Erythroblast (primary cell): ENCODE measurements around the gene EEF1AKMT1.
A peak's percentile ranks its signal among the peaks of the same experiment; 100 is the strongest.

Experiments
- DNase-seq, 2 experiments: peaks; one replicate each; lab custom pipeline; 2025; lab: John Stamatoyannopoulos, UW
- GATA1 ChIP-seq: IDR thresholded peaks from 2 replicates; pipeline ENCODE4 v1.6.1; 2011; ENCODE audit warnings: low read depth, mild to moderate bottlenecking, control low read depth, low read length, moderate library complexity
- POLR2A ChIP-seq: IDR thresholded peaks from 2 replicates; pipeline ENCODE4 v1.6.1; 2011; ENCODE audit warnings: mild to moderate bottlenecking, low read length

EEF1AKMT1 gene

DNA sequence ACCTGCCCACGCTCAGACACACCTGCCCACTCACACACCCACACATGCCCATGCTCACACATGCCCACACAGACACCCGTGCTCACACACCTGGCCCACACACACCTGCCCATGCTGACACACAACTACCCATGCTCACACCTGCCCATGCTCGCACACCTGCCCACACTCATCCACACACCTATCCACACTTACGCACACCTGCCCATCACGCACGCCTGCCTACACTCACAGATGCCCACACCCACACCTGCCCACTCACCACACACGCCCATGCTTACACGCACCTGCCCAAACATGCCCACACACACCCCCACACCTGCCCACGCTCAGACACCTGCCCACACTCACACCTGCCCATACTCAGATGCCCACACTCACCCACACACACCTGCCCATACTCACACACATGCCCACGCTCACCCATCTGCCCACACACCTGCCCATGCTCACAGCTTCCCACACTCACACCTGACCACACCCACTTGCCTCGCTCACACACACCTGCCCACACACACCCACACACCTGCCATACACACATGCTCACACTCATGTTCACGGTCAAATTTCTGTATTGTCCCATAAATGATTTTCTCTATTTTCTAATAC, 54.7 kb downstream of the EEF1AKMT1 start:
- no peak for DNase-seq
- no peak for TF ChIP-seq GATA1
- no peak for TF ChIP-seq POLR2A

- TF ChIP-seq GATA1 (no peak), POLR2A (no peak)
- peak in 1 of 2 experiments; percentile 10 for DNase-seq
Observed at GRCh38 chr13:20717581-20718542, 55.9 kb downstream of the EEF1AKMT1 start.

GRCh38 chr13:20716951-20717350, 56.8 kb downstream of the EEF1AKMT1 start:
- TF ChIP-seq GATA1 (no peak), POLR2A (no peak)
- no peak for DNase-seq

- TF ChIP-seq GATA1 (no peak), POLR2A (no peak)
- no peak for DNase-seq
Observed at GRCh38 chr13:20715330-20715712, 58.4 kb downstream of the EEF1AKMT1 start.

GRCh38 chr13:20714563-20715329, 59.0 kb downstream of the EEF1AKMT1 start:
- no peak for TF ChIP-seq GATA1
- TF ChIP-seq POLR2A: no peak
- DNase-seq: no peak

DNA sequence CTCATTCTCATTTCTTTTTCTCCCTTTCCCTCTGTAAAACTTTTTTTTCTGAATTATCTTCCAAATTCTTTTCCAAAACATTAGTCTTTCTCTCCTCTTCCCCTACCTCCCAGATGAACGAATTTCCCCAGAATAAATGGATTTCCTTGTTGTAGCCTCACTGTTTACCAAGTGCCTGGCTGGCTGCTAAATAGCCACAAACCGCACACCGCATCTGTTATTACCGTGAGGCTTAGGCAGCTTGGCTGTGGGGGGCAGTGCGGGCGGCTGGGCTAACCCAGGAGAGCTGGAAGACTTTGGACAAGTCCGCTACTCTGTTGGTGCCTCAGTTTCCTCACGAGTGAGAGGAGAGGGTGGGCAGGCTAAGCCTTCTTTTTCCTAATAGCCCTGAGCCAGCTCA, 59.6 kb downstream of the EEF1AKMT1 start:
- no peak for DNase-seq
- TF ChIP-seq POLR2A (no peak), GATA1 (no peak)

DNA sequence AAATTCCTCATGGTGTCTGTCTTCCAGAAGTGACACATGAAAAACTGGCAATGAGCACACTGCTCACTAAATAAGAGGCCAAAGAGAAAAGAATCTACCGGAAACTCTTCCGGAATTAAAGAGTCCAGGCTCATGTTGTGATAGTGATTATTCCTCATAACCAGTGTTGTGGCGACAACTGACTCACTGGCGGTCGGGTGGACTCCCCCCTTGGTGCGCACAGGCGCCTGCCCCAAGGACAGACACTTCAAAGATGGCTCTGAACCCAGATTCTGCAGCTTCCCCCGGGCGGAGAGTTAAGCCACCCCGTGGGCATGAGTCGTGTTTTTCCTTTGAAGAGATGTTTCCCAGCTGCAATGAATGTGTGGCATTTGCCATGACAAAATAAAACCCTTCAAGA, 60.0 kb downstream of the EEF1AKMT1 start:
- DNase-seq: peak in 1 of 2 experiments; percentile 11
- TF ChIP-seq GATA1: no peak
- no peak for TF ChIP-seq POLR2A

DNA sequence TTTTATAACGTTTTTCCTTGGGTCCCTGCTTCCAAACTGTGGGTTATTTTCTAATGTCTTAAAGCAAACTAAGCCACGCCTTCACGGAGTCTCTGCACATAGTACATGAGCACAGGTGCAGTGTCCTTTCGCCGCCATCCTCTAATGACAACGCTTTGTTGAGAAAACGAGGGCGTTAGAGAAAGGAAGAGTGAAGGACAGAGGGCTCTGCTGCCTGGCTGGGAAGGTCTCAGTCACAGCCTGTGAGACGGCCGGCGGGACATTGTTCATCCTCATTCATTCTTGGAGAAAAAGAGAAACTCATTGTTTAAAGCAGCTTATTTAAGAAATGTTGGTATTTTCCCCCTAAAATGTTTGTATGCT, 60.8 kb downstream of the EEF1AKMT1 start:
- TF ChIP-seq POLR2A (no peak), GATA1 (no peak)
- DNase-seq: no peak

GRCh38 chr13:20711301-20712044, 62.3 kb downstream of the EEF1AKMT1 start:
- peak; percentile 18 to 21 for DNase-seq
- TF ChIP-seq POLR2A (no peak), GATA1 (no peak)

- no peak for DNase-seq
- TF ChIP-seq POLR2A (no peak), GATA1 (no peak)
Observed at GRCh38 chr13:20709782-20710181, 64.0 kb downstream of the EEF1AKMT1 start.

DNA sequence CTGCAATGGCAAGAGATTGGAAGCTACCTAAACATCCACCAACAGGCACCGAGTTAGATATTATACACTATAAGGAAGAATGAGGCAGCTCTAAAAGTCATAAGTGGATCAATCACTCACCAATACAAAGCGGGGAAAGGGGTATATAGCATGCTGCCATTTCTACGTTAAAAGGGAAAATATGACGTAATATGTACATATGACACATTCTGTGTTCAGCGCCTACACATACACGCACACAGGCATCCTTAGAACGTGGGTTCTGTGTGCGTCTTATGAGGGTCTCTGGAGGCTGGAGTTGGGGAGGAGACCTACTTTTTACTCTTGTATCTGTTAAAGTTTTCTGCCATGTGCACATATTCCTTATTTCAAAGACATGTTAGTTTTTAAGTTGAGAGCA, 64.4 kb downstream of the EEF1AKMT1 start:
- no peak for TF ChIP-seq GATA1
- no peak for TF ChIP-seq POLR2A
- no peak for DNase-seq

DNA sequence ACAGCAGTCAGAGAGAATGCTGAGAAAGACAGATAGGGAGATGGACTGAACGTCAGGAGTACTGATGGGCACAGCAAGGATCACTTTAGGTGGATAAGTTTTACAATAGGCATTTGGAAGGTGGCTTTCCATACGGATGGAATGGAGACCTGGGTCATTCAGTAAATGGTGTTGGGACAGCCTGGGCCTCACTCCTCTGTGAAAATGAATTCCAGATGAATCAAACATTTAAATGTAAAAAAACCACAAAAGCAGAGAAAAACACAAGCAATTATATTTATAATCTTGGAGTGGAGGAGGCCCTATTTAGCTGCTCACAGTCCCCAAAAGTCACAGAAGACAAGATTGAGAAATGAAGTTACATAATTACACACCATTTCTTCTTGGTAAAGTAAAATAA, 65.5 kb downstream of the EEF1AKMT1 start:
- TF ChIP-seq GATA1: no peak
- no peak for TF ChIP-seq POLR2A
- no peak for DNase-seq

GRCh38 chr13:20706661-20707060, 67.1 kb downstream of the EEF1AKMT1 start:
- TF ChIP-seq GATA1 (no peak), POLR2A (no peak)
- DNase-seq: no peak
